ENCODE measurements around the gene FOXD4.
"Not testable (repeated sequence)": the region's sequence is repeated elsewhere in the genome, so short reads cannot be mapped to it uniquely, and the experiment has no call there.

The FOXD4 gene

DNA sequence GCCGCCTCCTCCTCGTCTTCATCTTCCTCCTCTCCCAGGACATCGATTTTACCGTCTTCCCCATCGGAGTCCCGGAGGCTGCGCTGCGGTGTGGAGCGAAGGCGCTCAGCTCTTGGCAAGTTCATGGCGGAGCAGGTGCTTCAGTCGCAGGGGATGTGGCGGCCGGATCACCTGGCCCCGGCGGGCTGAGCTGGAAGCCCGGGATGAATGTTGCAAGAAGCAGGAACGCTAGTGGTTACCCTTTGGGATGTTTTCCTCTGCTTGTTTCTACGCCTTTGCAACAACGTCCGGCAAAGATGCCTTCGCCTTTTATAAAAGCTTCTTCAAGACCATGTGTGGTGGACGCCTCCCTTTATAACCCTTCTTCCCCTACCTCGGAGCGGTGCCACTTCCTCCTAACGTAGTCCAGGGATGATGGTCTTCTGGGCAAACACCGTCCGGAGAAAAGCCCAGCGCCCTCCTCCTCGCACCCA is at the start of gene FOXD4:
TSS of gene FOXD4 (minus strand) at position 423 of the 473 bp plus-strand sequence. CDS start at position 125, 298 bp downstream.
- not testable (repeated sequence) for DNase-seq

DNA sequence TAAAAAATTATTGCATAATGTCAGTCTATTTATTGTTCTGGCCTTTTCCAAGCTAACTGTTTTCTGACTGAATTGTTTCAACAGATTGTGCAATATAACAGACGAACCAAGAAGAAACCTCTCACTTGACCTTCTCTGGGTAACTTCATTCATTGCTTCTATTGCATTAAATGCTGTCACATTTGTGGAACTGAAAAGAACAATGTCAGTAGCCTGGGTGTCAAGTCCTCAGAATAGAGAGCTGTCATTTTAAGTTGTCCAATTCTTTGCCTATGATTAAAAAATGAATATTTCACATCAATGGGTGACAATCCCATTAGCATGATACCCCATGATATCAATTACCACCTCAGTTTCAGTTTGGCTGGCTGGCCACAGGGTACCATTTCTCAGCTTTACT is 41.7 kb upstream of the FOXD4 start:
- DNase-seq = not testable (repeated sequence)

DNA sequence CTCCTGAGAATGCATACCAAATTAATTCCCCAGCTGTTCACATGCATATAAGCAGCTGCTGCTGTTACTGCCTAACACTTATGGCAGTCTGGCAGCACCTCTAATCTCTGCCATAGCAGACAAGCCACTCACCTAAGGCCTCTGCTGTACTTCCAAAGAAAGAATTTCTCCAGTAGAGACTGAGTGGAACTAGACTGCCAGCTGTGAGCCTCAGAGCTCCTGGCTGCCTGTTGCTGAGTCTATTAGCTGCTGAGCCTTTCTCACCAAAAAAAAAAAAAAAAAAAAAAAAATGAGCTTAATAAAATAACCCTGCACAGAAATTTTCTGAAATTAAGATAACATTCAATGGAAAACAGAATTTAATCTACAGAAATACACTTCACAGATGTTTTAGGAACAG is 33.0 kb upstream of the FOXD4 start:
- not testable (repeated sequence) for DNase-seq

DNA sequence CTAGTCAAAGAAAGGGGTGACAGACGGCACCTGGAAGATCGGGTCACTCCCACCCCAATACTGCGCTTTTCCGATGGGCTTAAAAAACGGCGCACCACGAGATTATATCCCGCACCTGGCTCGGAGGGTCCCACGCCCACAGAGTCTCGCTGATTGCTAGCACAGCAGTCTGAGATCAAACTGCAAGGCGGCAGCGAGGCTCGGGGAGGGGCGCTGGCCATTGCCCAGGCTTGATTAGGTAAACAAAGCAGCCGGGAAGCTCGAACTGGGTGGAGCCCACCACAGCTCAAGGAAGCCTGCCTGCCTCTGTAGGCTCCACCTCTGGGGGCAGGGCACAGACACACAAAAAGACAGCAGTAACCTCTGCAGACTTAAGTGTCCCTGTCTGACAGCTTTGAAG is 21.7 kb upstream of the FOXD4 start:
- DNase-seq = not testable (repeated sequence)

DNA sequence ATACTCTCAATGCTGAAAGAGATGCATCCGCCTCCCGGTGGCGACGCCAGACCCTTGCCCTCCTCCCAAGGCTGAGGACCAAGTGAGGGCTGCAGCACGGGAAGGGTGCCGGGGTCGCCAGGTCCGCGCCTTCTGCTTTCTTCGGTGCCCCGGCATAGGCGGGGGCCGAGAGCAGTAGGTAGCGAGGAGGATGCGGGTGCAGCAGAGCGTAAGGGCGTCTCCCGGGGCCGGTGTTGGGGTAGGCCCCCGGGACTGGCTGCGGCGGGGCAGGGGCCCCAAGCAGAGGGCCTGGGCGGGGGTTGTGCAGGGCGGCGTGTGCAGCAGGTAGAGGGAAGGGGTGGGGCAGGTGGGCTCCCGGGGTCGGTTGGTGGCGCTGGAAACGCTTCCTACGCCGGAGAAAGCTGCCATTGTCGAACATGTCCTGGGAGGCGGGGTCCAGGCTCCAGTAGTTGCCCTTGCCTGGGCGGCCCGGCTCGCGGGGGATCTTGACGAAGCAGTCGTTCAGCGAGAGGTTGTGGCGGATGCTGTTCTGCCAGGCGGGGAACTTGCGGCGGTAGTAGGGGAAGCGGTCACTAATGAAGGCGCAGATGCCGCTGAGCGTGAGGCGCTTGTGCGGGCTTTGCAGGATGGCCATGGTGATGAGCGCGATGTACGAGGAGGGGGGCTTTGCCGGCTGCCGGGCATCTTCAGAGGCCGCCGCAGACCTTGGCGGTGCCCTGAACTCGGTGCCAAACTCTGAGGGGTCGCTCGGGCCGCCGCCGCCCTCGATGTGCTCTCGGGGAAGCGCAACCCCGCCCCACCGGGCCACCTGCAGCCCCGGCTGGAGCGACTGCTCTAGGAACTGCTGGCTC is 848 bp downstream of the FOXD4 start:
- not testable (repeated sequence) for DNase-seq

DNA sequence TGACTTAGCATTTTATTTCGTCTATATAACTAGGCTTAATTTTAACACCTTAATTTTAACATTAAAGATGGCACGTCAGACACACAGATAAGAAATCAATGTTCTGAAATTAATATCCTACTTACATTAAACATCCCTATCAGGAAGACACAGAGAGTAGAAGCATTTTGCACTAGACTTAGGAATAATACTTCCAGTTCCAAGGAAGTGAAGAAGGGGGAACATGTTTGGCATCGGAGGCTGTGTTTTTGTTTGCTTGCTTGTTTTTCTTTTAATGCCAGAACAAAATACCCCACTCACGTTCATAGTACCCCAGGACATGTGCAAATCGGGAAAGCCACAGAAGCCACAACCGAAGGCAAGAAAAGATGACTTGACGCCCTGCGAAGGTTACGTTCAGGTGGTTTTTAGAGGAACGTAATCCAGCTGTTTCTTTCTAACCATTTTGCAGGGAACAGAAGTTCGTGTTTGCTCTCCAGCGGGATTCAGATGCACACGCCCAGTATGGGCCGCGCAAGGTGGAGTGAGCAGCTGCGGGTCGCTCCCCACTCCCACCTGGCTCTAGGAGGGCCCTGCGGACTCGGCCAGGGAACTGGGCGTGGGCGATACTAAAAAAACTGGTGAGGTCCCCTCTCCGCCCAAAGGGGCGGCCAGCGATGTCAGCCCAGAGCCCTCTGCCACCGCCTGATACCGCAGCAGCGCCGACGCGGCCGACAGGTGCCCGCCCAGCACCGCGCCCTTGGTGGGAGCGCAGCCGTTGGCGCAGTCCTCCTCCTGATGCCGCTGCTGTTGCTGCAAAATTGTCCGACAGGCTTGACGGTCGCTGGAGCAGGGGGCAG is 1.8 kb downstream of the FOXD4 start:
- not testable (repeated sequence) for DNase-seq

DNA sequence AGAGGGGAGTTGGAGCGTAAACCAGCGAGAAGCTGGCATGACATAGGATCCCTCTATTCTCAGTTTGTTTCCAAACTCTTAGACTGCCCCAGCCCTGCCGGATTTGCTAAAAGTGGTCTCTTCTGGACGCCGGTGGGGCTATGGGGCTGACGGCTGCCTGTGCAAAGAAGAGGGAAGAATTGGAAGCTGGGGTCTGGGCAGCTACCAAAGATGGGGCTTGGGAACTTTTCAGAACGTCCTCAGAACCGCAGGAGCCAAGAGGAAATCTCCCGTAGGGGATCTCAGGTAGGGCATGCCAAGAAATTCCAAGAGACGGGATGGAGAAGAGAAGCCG is 3.1 kb downstream of the FOXD4 start:
- not testable (repeated sequence) for DNase-seq

DNA sequence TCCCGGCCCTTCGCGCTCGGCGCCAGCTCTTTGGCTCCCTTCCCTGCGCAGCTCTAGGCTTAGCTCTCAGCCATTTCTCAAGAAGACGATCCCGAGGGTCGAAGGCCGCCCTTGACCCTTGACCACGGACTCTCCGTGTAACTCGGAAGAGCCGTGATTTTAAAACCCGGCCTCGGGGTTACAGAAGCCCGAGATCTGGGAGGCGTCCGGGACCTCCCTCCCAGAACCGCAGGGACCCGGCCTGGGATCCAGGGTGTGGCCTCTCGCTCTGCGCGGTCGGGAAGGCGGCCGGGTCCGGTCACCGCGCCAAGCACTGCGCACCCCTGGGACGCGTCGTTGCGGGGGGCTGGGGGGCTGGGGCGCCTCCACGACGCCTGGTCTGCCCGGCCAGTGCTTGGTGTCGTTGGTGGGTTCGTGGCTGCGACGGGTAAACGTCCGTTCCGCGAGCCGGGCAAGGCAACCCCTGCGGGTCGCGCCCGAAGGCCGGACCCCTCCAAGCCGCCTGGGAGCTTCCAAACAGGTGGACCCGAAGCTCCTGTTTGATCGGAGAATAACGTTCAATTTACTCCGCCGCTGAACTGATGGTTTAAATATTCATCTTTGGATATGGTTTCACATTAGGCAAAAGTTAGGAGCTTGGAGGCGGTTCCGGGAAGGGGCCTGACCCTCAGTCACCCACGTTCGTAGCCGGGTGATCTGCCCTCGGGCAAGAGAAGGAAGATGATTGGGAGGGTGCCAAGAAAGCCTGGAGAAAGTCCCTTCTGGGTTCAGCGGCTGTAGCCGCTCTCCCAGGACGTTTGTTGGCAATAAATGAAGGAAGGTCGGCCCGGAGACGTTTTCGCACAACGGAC is 3.7 kb downstream of the FOXD4 start:
- peak in 1 of 2 experiments; percentile 35 for DNase-seq

DNA sequence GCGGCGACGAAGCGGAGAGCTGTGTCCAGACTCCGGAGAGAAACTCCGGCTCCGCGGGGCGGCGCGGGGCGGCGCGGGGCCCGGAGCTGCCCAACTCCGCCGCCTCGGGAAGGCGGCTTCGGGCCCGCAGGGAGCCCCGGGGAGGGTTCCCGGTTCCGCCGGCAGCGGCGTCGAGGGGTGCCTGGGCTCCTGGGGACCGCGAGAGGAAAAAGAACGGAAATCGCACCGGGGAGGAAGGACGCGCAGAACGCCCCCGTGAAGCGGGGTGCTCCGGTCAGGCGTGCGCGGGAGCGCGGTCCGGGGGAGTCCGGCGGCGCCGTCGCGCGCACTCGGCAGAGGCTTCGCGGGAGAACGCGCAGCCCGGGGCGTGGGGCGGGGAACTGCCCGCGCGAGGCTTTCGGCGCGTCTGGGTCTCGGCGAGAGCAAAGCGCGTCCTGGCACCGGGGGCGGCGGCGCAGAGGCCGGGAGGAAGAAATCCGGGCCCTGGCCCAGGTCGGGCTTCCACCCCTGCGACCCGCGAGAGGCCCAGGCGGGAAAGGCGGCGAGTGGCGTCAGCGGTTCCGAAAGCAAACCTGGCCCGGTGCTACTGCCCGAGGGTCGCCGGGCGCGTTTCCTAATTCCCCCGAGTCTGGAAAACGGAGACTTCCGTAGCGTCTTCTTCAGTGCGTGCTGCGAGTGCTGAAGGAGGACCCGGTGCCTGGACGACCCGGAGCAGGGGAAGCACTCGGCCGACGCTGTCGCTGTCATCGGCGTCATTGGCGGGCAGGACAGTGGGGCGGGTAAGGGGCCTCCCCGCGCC is 4.5 kb downstream of the FOXD4 start:
- not testable (repeated sequence) for DNase-seq

DNA sequence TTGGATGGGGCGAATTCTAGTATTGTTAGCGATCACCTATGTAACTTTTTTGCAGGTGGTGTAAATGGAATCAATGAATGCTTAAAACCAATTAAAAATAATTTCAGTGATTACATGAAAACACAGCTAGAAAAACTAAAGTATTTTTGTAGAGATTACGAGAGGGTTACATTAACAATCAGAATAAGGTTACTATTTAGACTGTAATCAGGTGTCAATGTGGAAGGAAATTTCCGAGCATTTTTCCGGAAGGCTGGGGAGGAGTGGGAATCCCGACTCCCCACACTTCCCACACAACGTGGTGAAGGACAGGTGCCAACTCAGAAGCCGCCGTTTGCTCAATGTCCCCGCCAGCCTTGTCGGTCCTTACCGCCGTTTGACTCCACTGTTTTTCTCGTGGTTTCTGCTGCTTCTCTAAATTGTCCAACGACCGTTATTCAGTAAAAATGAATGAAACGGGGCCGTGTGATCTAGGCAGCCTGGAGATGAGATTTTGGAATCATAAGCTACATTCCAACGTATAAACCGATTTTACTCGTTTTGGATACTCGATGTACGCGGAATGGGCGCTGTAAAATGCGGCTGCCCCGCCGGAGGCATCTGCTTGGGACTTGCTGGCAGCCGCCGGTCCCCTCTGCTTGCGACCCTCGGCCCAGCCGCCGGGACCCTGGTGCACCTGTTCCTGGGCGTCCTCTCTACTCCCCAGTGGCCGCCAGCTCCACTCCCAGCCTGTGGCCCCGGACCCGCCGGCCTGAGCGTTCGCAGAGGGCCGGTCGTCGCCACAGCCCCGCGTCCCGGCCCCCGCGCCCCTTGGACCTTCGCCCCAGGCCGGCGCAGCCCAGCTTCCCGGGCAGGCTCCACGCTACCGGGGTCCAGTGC is 5.4 kb downstream of the FOXD4 start:
- DNase-seq = not testable (repeated sequence)

DNA sequence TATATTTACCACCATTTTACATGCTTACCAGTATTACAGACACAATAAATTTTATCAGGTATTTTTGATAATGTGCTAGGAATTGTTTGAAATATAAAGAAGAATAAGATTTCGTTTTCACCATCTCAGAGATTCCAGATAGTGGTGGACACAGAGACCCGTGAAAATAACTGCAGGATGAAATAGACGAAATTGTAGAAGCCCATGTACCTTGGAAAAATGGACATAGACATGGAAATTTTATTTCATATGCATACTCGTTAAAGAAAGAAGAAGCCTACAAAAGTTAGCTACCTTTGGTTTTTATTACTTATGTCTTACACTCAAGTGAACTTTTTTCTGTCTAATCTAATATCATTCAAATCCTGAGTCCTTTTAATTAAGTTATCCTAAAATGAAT is 7.5 kb downstream of the FOXD4 start:
- not testable (repeated sequence) for DNase-seq

DNA sequence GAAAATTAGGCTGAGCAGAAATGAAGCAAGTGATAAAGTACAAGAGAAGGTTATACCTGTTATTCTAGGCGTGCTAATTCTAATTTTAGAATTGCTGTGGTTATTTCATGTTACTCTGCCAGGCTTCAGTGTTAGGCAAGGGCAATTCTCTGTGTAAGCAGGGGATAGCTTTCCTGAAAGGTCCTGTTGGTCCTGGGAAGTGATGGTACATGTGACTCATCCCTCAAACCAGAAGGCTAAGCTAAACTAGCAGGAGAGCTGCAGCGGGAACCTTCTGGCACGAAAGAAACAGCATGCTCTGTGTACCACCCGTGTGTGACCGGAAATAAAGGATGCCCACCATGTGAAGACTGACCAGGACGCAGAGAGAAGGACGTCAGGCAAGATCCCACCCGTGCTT is 8.7 kb downstream of the FOXD4 start:
- not testable (repeated sequence) for DNase-seq

DNA sequence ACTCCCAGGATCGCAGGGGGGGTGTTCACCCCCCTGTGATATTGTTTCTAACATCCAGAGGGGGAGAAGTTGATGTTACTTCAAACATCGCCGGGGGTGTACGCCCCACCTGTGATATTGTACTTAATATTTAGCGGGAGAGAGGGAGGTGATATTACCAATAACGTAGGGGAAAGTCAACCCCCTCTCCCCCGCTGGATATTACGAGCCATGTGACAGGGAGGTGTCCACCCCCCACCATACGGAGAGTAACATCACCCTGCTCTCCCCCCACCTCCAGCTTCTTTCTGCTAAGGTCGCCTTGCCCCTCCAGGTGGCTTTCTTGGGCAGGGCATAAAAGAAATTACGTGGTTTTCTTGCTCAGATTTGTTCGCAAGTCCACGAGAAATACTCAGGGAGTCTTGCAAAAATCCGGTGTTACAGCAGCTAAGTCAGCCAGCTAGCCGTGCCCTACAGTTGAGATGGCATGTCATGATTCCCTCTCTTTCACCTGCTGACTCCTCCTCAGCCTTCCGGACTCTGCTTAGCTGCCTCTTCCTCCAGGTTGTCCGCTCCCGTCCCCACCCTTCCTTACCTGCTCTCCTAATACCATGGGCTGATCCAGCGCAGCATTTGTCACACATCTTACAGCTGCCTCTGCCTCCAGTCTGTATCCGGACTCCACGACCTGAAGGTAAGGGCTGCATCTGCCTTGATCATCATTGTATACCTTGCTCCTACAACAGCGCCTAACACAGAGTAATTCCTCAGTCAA is 9.3 kb downstream of the FOXD4 start:
- not testable (repeated sequence) for DNase-seq

DNA sequence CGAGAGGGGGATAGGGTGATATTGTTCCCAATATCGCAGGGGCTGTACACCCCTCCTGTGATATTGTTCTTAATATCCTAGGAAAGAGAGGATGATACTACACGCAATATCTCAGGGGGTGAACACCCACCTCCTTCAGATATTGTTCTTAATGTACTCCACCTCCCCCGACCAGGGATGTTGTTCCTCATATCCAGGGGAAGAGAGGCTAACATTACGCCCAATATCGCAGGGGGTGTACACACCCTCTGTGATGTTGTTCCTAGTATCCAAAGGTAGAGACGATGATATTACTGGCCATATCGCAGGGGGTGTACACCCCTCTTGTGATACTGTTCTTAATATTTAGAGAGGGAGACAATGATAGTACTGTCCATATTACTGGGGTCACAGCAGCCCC is 12.2 kb downstream of the FOXD4 start:
- DNase-seq = not testable (repeated sequence)

DNA sequence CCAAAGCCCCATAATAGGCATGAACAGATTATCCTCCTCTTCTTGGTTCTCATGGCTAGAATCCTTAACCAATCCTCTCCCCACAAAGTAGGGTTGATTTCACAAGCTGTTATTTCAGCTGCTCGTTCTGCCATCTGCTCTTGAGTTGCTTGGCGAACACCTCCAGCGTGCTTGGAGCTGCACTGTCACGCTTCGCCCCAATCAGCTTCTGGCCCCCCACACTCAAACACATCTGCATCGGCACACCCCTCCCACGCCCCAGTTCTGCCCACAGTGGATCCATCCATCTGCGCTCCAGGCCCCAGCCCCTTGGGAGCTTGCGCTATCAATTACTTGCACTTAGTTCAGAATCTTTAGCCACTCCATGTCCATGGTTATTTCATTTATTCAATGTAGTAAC is 17.8 kb downstream of the FOXD4 start:
- DNase-seq = not testable (repeated sequence)

DNA sequence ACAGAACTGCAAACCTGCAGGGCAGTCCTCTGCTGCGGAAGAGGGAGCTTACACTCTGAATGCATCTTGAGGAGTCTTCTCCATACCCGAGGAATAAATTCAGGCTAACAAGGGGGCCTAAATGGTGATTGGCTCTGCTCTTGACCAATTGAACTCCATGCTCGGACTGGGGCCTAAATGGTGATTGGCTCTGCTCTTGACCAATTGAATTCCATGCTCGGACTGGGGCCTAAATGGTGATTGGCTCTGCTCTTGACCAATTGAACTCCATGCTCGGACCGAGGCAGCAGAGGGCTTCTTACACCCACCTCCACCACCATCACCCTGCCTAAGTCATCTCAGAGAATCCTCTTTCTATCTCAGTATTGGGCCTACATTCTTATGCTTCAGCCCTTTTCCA is 18.4 kb downstream of the FOXD4 start:
- not testable (repeated sequence) for DNase-seq

DNA sequence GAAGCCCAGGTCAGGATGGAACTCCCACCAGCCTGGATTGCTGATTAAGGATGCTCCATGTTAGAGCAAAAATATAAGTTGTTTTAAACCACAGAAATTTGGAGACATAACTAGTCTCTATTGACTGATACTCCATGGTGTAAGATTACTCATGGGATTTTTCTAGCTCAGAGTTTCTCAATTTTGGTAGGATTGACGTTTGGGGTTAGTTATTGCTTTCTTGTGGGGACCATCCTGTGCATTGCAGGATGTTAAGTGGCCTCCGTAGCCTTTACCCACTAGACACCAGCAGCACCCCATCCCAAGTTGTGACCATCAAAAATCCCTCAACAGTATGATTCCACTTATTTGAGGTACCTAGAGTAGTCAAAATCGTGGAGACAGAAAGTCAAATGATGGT is 19.4 kb downstream of the FOXD4 start:
- not testable (repeated sequence) for DNase-seq

DNA sequence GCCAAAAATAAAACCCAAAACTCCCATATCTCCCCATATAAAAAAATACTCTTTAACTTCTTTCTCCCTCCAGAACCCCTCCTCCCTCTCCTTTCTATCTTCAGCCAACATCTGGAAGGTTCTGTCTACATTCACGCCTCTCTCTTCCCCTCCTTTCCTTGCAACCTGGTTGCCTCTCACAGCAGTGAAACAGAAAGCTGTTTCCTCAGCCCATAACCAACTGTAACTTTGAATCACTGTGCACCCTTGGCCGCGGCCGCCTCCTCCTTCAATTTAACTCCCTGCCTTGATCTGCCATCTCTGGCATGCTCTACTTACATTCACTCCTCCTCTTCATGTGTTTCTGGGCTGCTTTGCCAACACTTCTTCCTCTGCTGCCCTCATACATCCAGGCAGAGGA is 23.2 kb downstream of the FOXD4 start:
- not testable (repeated sequence) for DNase-seq

DNA sequence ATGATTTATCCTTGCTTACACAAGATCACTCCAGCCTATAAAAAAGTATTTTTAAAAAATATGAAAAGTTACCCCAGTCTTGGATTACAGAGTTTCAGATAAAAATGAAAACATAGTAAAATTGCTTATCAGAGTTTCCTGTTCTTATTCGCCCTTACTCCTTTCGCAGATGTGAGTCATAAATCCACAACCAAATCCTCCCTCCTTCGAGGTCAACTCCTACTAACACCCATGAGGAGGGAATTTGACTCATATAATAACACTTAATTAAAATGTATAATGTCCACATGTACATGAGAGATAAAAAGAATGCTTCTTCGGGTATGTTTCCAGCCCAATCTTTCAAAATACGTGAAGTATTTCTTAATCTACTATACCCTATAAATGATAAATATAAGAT is 23.9 kb downstream of the FOXD4 start:
- DNase-seq = not testable (repeated sequence)

DNA sequence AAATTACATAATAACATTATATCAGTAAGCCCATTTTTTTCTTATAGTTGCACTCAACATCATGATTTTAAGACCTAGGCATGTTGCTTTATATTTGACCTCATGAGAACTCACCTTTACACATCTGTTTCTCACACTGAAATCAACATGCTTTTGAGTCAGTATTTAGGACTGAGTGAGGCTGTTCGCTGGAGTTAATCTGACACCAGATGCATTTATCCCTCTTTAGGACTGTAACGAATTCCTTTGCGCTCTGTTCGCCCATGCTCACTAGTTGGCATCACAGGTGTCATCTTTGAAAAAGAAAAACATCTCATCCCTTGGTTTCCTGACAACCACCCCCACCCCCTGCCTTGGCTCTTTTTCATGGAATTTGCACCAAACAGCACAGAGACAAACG is 24.3 kb downstream of the FOXD4 start:
- not testable (repeated sequence) for DNase-seq

All from NCI-H446 (cell line).